Measurements from ENCODE around the gene RXFP4.
A peak's percentile ranks its signal among the peaks of the same experiment; 100 is the strongest.
"Not testable (repeated sequence)": the region's sequence is repeated elsewhere in the genome, so short reads cannot be mapped to it uniquely, and the experiment has no call there.

The RXFP4 gene

DNA sequence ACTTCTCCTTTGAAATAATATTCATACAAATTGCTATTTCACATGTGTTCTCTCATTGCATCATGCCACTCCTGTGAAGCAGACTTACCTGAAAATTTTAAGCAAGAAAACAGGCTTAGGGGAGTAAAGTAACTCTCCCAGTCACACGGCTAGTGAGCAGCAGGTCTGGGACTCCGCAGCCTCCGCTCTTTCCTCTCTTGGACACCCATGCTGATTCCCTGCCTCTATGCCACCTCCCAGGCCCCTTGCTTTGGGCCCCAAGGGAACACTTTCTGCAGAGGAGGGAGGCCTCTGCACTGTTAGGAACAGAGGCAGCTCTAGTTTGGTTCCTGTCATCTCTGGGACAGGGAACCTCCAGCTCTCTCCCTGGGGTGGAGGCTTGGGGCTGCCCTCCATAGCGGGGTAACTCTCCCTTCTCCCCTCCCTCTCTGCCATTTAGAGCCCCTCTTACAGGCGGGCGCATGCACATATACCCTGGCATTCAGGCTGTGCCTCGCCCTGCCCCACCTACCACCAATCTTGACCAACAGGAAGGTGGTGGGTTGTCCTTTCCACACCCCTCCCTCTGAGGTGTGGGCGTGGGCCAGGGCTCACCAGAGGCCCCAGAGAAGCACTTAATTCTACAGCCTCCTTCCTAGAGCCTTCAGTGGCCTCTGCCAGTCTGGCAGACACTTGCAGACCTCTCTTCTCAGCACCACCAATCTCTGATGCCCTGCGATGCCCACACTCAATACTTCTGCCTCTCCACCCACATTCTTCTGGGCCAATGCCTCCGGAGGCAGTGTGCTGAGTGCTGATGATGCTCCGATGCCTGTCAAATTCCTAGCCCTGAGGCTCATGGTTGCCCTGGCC, at the start of gene RXFP4:
Gene RXFP4, plus strand, starts transcription at position 646 of the 852 bp plus-strand sequence. Its CDS starts 72 bp downstream, at position 718.
- no peak for DNase-seq

- peak; percentile 57 for DNase-seq
Measured at GRCh38 chr1:155892796-155893195, 48.6 kb upstream of the RXFP4 start.

- peak; percentile 40 for DNase-seq
Measured at GRCh38 chr1:155893389-155894142, 47.9 kb upstream of the RXFP4 start.

DNA sequence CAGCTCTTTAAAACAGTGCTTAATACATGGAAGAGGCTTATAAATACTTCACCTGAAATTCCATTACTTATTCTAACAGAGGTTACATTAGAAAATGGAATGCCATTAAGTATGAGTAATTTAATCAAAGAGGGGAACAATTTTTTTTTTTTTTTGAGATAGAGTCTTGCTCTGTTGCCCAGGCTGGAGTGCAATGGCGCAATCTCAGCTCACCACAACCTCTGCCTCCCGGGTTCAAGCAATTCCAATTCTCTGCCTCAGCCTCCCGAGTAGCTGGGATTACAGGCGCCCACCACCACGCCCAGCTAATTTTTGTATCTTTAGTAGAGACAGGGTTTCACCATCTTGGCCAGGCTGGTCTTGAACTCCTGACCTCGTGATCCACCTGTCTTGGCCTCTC, 45.8 kb upstream of the RXFP4 start:
- not testable (repeated sequence) for DNase-seq

DNA sequence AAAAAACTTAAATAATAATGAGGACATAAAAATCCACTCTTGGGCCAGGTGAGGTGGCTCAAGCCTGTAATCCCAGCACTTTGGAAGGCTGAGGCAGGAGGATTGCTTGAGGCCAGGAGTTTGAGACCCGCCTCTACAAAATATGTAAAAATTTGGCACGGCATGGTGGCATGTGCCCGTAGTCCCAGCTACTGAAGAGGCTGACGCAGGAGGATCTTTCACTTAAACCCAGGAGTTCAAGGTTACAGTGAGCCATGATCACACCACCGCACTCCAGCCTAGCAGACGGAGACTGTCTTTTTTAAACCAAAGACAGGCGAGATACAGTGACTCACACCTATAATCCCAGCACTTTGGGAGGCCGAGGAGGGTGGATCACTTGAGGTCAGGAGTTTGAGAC, 45.0 kb upstream of the RXFP4 start:
- DNase-seq = not testable (repeated sequence)

DNA sequence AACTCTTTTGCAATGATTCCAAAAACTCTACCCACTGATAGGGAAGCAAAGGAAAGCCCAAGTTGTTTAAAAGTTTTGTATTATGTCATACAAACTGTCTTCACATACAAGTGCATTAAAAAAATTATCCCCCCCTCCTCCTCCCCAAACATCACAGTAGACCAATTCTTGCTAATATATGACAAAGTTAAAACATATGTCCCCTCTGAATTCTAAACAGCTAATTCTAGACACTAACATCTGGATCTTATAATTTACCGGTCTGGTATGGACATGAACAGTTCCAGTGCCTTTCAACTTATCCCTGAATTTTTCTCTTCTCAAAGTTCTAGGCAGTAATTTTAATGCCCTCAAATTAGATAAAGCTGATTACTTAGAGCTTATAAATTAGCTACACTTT, 43.7 kb upstream of the RXFP4 start:
- DNase-seq = no peak

DNA sequence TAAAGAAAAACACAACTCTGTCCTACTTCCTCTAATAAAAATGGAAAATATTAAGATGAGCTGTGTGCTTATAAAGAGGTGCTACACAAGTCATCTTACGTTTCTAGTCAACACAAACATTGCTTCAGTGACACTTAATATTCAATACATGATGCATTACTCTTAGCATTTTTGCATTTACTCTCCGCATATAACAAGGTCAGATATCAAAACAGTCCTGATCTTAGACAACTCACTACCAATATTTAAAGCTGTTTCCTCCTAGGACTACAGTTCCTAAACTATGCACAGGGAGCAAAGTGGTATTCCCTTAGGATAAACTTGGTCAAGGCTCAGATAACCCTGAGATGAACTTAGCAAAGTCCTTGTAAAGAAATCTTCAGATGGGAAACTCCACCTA, 42.5 kb upstream of the RXFP4 start:
- DNase-seq = no peak

DNA sequence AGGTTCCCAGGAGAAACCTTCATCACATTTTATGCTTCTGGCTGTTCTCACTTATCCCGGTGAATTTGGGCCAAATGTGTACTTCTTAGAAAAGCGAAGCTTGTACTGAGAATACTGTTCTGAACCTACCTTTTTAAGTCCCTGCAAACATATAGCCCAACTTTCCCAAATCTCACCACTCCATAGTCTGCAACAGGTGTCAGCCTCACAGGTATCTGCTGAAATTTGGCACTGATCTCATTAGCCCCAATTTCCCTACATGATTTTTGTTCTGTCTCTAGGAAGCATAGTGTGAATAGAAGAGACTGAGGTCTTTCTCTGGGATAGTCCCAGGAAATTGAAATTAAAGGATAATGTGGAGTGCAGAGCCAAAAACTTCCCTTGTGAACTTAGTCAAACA, 41.8 kb upstream of the RXFP4 start:
- no peak for DNase-seq

DNA sequence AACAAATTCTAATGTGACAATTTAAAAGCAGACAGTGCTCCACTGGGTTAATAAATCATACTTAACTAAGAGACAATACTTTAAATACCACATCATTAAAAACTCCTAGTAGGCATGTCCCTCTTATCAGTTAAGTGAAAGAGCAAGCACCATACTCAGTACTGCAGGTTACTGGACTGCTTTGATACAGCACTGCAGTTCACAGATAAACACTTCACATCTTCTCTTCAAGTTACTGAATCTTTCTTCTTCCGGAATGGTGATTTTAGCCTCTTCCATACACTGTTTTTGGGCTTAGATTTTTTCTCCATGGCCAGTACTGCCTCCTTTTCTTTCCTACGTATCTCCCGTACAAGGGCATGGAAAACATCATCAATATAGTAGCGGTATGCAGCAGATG, 41.3 kb upstream of the RXFP4 start:
- no peak for DNase-seq

DNA sequence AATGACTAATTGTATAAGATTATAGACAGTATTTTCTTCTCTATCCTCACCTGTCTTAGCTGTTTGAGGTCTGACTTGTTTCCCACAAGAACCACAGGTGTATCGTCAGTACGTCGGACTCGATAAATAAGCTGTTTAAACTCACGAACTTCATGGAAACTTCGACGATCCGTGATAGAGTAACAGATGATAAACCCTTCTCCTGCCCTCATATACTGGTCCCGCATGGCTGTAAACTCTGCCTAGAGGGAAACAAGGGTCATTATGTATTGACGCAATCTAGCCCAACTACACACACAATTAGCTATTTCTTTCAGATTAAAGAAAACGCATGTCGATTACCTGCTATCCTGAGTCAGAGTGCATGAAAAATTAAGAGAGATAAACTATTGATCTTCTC, 37.2 kb upstream of the RXFP4 start:
- DNase-seq = no peak

- DNase-seq = no peak
Measured at GRCh38 chr1:155909894-155910293, 31.5 kb upstream of the RXFP4 start.

DNA sequence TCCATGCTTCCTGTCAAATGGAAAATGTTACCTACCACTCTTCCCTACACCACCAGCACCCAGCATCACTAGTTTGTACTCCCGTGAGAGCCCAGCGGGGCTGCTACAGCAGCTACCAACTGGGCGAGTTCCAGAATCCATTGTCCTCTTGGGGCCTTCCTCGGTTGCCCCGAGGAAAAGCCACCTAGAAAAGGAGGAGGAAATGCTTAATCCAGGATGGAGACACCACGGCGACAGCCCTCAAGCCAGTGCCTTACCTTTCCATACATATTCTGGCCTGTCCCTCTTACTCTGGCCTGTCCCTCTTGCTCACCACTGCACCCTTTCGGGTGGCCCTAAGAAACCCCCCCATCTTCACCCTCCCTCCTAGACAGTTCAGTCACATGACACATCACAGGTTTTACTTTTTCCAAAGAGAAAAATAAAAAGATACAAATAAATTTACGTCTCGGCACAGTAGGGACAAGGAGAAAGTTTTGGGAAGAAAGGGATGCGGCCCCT, 30.8 kb upstream of the RXFP4 start:
- peak; percentile 11 for DNase-seq

DNA sequence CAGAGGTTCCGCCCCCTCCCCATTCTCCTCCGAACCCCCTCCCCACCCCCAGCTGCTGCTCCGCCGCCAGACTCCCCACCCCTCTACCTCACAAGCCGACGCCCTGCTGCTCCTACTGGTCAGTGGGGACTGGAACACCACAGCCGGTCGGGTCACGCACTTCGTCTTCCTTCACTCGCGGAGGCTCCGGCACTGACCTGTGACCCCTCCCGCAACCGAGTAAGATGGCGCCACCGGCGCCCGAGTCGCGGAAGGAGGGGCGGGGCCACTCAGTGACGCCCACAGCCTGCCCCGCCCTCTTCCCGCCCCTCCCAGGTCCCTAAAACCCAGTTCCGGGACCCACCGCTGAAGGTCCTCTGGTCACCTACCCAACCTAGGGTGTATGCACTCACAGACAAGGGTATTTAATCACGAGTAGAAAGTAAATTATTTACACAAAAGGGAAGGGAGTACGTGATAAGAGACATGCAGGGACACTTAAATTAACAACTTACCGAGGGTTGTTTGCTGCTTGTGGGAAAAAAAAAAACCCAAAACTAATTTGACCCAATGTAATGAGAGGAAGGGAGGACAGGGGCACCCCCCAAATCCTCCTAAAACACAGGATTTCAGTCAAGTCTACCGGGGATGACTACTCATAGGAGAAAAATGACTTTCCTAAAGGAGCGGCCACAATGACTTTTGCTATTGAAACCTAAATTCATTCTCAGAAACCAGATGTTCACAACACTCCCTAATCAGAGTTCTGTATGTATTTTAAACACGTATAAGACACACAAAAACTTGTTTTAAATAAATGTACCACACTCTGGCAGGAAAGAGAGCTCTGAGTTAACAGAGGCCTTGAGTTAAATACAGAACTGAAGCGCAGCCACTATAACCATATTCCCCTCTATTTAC, 30.0 kb upstream of the RXFP4 start, which contains the start of gene RIT1:
Gene RIT1, minus strand, starts transcription at position 194 of the 900 bp plus-strand sequence. CDS start 588 bp downstream, outside the sequence.
- peak; percentile 77 for DNase-seq

- DNase-seq = no peak
Measured at GRCh38 chr1:155912056-155912536, 29.3 kb upstream of the RXFP4 start.

GRCh38 chr1:155913969-155914757, 27.3 kb upstream of the RXFP4 start:
- DNase-seq = no peak

GRCh38 chr1:155918660-155919059, 22.8 kb upstream of the RXFP4 start:
- DNase-seq = no peak

GRCh38 chr1:155919801-155920200, 21.6 kb upstream of the RXFP4 start:
- DNase-seq = no peak

- DNase-seq = no peak
Measured at GRCh38 chr1:155920717-155921116, 20.7 kb upstream of the RXFP4 start.

DNA sequence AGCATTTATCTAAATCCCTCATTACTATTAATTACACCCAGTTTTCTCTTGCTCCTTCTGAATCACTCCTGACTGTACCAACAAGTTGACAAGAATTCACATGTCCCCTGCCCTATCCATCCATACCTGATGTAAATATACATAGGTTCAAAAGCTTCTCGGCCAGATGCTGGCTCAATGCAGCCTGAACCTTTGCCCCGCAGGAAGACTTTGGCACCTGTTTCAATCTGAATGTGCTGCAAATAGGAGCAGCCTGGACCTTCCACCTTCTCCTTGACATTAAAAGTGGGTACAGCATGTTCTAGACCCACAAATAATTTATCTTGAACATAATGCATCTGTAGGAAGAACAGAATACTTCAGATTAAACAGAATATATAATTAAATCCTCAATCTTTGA, 15.9 kb upstream of the RXFP4 start:
- DNase-seq = no peak

DNA sequence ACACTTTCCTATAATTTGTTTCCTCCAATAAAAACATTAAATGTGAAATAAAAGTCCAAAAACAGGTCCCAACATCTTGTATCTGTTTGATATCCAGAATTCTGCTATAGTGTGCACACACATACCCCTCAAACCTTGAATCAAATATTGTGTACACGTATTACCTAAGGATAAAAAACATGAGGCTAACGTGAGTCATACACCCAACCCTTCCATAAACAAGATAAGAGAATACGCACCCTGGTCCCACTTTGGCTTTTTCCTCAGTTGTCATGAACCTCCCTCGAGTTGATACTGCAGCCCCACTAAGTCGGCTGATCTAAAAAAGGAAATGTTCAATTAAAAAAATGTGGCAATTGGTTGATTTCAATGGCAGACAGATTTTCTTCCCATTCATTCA, 12.4 kb upstream of the RXFP4 start:
- no peak for DNase-seq

GRCh38 chr1:155930725-155931124, 10.7 kb upstream of the RXFP4 start:
- DNase-seq = not testable (repeated sequence)
